Loucy (cell line): Measurements from ENCODE around the gene TMEM259.

ENCODE experiments used
- H2AFZ ChIP-seq: fragments of 200-600 bp; sonication (generic); 2 replicates; pipeline ENCODE4 v1.6.0; 2016; ENCODE audit warnings: antibody characterized with exemption, mild to moderate bottlenecking, low read length, moderate library complexity
- H3F3A ChIP-seq: fragments of 200-600 bp; 2 replicates; pipeline ENCODE4 v1.6.0; 2016; ENCODE audit warnings: antibody characterized with exemption, low read depth, mild to moderate bottlenecking
- H3K27me3 ChIP-seq: fragments of 200-600 bp; sonication (generic); 2 replicates; pipeline ENCODE4 v1.6.1; 2014; ENCODE audit warnings: low read length, mild to moderate bottlenecking; ENCODE audit not compliant: insufficient read depth, poor library complexity, severe bottlenecking
- H3K36me3 ChIP-seq: fragments of 200-600 bp; sonication (generic); 2 replicates; pipeline ENCODE4 v1.6.1; 2016; ENCODE audit warnings: low read length; ENCODE audit not compliant: insufficient read depth
- H3K4me1 ChIP-seq: fragments of 200-600 bp; sonication (generic); 2 replicates; pipeline ENCODE4 v1.5.1; 2014; ENCODE audit warnings: low read length, mild to moderate bottlenecking; ENCODE audit not compliant: insufficient read depth, poor library complexity, severe bottlenecking
- H3K4me2 ChIP-seq: fragments of 200-600 bp; sonication (generic); 2 replicates; pipeline ENCODE4 v1.6.0; 2014; ENCODE audit warnings: antibody characterized with exemption, low read length, low read depth, mild to moderate bottlenecking; ENCODE audit not compliant: poor library complexity, severe bottlenecking
- H3K4me3 ChIP-seq: fragments of 200-600 bp; sonication (generic); 2 replicates; pipeline ENCODE4 v1.5.1; 2014; ENCODE audit warnings: low read length, mild to moderate bottlenecking, mixed read lengths; ENCODE audit not compliant: poor library complexity, severe bottlenecking
- H3K79me2 ChIP-seq: fragments of 200-600 bp; sonication (generic); 2 replicates; pipeline ENCODE4 v1.6.1; 2014; ENCODE audit warnings: low read length; ENCODE audit not compliant: insufficient read depth
- H3K9ac ChIP-seq: fragments of 200-600 bp; sonication (generic); 2 replicates; pipeline ENCODE4 v1.6.0; 2014; ENCODE audit warnings: mild to moderate bottlenecking, low read depth, low read length, moderate library complexity; ENCODE audit not compliant: poor library complexity, severe bottlenecking
- H3K9me2 ChIP-seq: fragments of 200-600 bp; sonication (generic); replicated peaks from 2 replicates; pipeline ENCODE4 v1.6.1; 2016; ENCODE audit warnings: low read depth, low read length, mixed read lengths
- H3K9me3 ChIP-seq: fragments of 200-600 bp; sonication (generic); 2 replicates; pipeline ENCODE4 v1.6.1; 2014; ENCODE audit warnings: mild to moderate bottlenecking, antibody characterized with exemption, low read length, low read depth; ENCODE audit not compliant: insufficient read depth
- H4K20me1 ChIP-seq: fragments of 200-600 bp; sonication (generic); 2 replicates; pipeline ENCODE4 v1.6.0; 2014; ENCODE audit warnings: antibody characterized with exemption, low read length, mild to moderate bottlenecking; ENCODE audit not compliant: insufficient read depth, poor library complexity, severe bottlenecking
- CTCF ChIP-seq: fragments of 200-600 bp; sonication (generic); conservative IDR thresholded peaks from 2 replicates; pipeline ENCODE4 v1.5.1; 2014; ENCODE audit warnings: mild to moderate bottlenecking, antibody characterized with exemption, low read length
- EZH2phosphoT487 ChIP-seq: fragments of 200-600 bp; IDR thresholded peaks from 2 replicates; pipeline ENCODE4 v1.6.1; 2018; ENCODE audit warnings: antibody characterized with exemption, mild to moderate bottlenecking, moderate library complexity, borderline replicate concordance

TMEM259 gene

GRCh38 chr19:999379-999719, 21.6 kb downstream of the TMEM259 start:
- Histone ChIP-seq H3K27me3 (no peaks in the 10 kb centered on the region), H4K20me1 (no peaks in the 10 kb centered on the region), H3K4me2 (no peak overlapping the region), H2AFZ (no peak overlapping the region), H3K9me2 (no peaks in the 10 kb centered on the region), H3K4me1 (no peaks in the 10 kb centered on the region), H3K9me3 (no peaks in the 10 kb centered on the region), H3K4me3 (no peak overlapping the region), H3F3A (no peaks in the 10 kb centered on the region; the same call in 1 of the 2 replicates), H3K9ac (no peak overlapping the region), H3K79me2 (no peaks in the 10 kb centered on the region), H3K36me3 (no peaks in the 10 kb centered on the region; the same call in 1 of the 2 replicates)
- TF ChIP-seq EZH2phosphoT487 = no peak

- Histone ChIP-seq H4K20me1 (no peaks in the 10 kb centered on the region), H3K4me2 (no peak overlapping the region), H3K9ac (no peak overlapping the region), H2AFZ (no peak overlapping the region), H3K4me1 (no peaks in the 10 kb centered on the region), H3K9me3 (no peaks in the 10 kb centered on the region), H3K4me3 (no peak overlapping the region), H3K27me3 (no peaks in the 10 kb centered on the region), H3K9me2 (no peaks in the 10 kb centered on the region), H3K79me2 (no peaks in the 10 kb centered on the region), H3K36me3 (no peaks in the 10 kb centered on the region; the same call in 1 of the 2 replicates), H3F3A (no peaks in the 10 kb centered on the region; the same call in 1 of the 2 replicates)
- TF ChIP-seq EZH2phosphoT487 (no peak), CTCF (no peak)
These were observed 22.9 kb downstream of the TMEM259 start for GRCh38 chr19:998064-998463.

GRCh38 chr19:996051-996838, 24.7 kb downstream of the TMEM259 start:
- Histone ChIP-seq H3K27me3 (no peaks in the 10 kb centered on the region), H4K20me1 (no peaks in the 10 kb centered on the region), H3K79me2 (no peaks in the 10 kb centered on the region), H2AFZ (no peak overlapping the region), H3K9ac (no peak overlapping the region), H3K4me1 (no peaks in the 10 kb centered on the region), H3K4me2 (no peak overlapping the region), H3K36me3 (no peaks in the 10 kb centered on the region; the same call in 1 of the 2 replicates), H3F3A (no peaks in the 10 kb centered on the region; the same call in 1 of the 2 replicates), H3K9me3 (no peaks in the 10 kb centered on the region), H3K4me3 (no peak overlapping the region), H3K9me2 (no peaks in the 10 kb centered on the region)
- TF ChIP-seq CTCF = no peak
- TF ChIP-seq EZH2phosphoT487 = no peak
